HCT116 (cell line): Measurements from ENCODE around the gene NINJ1. TPM values are rescaled to one million over a fixed set of nuclear protein-coding genes. Genes with fewer than 3 reads are reported as not detected.
"Not testable (repeated sequence)": the region's sequence is repeated elsewhere in the genome, so short reads cannot be mapped to it uniquely, and the experiment has no call there.

ENCODE experiments used
- ATAC-seq: fragments of 200-7000 bp; cut with Tn5 transposase; 2 replicates; pipeline ENCODE4 v1.9.1; 2020; ENCODE audit warnings: mild to moderate bottlenecking, moderate library complexity
- BruUV-seq: library from RNA; stranded (reverse); fragments of 400-500 nt; replicated peaks from 2 replicates; lab custom pipeline; 2021; lab: Mats Ljungman, UMichigan
- CTCF ChIA-PET: fragments of 300-600 bp; sonication (Branson Sonifier 250); formaldehyde crosslinking; loops from one replicate; lab custom pipeline; 2021; ENCODE audit warnings: antibody characterized with exemption; lab: Charles Lee
- POLR2A ChIA-PET: fragments of 300-600, 350-600 bp; sonication (Branson Sonifier 250); formaldehyde crosslinking; loops from one replicate; lab custom pipeline; 2021; ENCODE audit warnings: antibody characterized with exemption; lab: Charles Lee
- RAD21 ChIA-PET, 2 experiments: fragments of 300-600 bp; sonication (Branson Sonifier 250); formaldehyde crosslinking; loops; one replicate each; lab custom pipeline; 2023; ENCODE audit warnings: low total read pairs in 2 of 2; ENCODE audit not compliant: uncharacterized antibody in 2 of 2, unreplicated experiment in 2 of 2, low non-redundant PET in 1 of 2; lab: Charles Lee
- DNase-seq: peaks from one replicate; pipeline ENCODE4 v3.0.0-alpha.2; 2010; ENCODE audit warnings: low read depth, low spot score
- H2AFZ ChIP-seq: fragments of 200-600 bp; shearing (Covaris generic), sonication (generic); 2 replicates; pipeline ENCODE4 v1.6.1; 2017; ENCODE audit warnings: low read depth, mixed run types, mixed read lengths, antibody characterized with exemption, low read length; ENCODE audit not compliant: poor library complexity, severe bottlenecking
- H3K27ac ChIP-seq: 2 replicates; pipeline ENCODE4 v1.5.1; 2012; ENCODE audit warnings: low read depth, low read length
- H3K27me3 ChIP-seq: fragments of 200-600 bp; sonication (generic); 2 replicates; pipeline ENCODE4 v1.6.1; 2016; ENCODE audit warnings: mixed run types, low read length, mixed read lengths; ENCODE audit not compliant: insufficient read depth
- H3K36me3 ChIP-seq, 2 experiments: fragments of 200-500 bp in 1 of 2; fragments of 200-600 bp in 1 of 2; sonication (Bioruptor generic) in 1 of 2; sonication (generic) in 1 of 2; 2 replicates each; pipeline versions ENCODE4 v1.5.1 to v1.6.1; 2014 to 2016; ENCODE audit warnings: low read length in 2 of 2, inconsistent platforms in 1 of 2, mixed read lengths in 1 of 2, mixed run types in 1 of 2; ENCODE audit not compliant: insufficient read depth in 2 of 2, control insufficient read depth in 1 of 2
- H3K4me1 ChIP-seq, 2 experiments: fragments of 200-600 bp in 1 of 2; sonication (generic) in 1 of 2; 2 replicates each; pipeline versions ENCODE4 v1.5.1 to v1.6.1; 2012 to 2017; ENCODE audit warnings: low read length in 2 of 2, inconsistent platforms in 1 of 2, mild to moderate bottlenecking in 1 of 2, mixed read lengths in 1 of 2, mixed run types in 1 of 2, moderate library complexity in 1 of 2; ENCODE audit not compliant: insufficient read depth in 2 of 2, control insufficient read depth in 1 of 2
- H3K4me2 ChIP-seq: fragments of 200-600 bp; sonication (generic); 2 replicates; pipeline ENCODE4 v1.6.1; 2017; ENCODE audit warnings: mixed run types, low read length, mixed read lengths
- H3K4me3 ChIP-seq, 2 experiments: fragments of 200-600 bp in 1 of 2; sonication (generic) in 1 of 2; replicated peaks in 1 of 2; 2 replicates each; pipeline ENCODE4 v1.5.1; 2011 to 2016; ENCODE audit warnings: low read length in 2 of 2, control low read depth in 1 of 2, low read depth in 1 of 2, mild to moderate bottlenecking in 1 of 2, mixed read lengths in 1 of 2, mixed run types in 1 of 2
- H3K79me2 ChIP-seq: fragments of 200-600 bp; sonication (generic); 2 replicates; pipeline ENCODE4 v1.6.1; 2017; ENCODE audit warnings: mild to moderate bottlenecking, mixed run types, low read length, moderate library complexity, mixed read lengths; ENCODE audit not compliant: insufficient read depth
- H3K9ac ChIP-seq: fragments of 200-600 bp; sonication (generic); 2 replicates; pipeline ENCODE4 v1.6.1; 2016; ENCODE audit warnings: low read length, mixed read lengths
- H3K9me2 ChIP-seq: fragments of 200-600 bp; sonication (generic), shearing (Covaris generic); 2 replicates; pipeline ENCODE4 v1.6.1; 2017; ENCODE audit warnings: mixed run types, mild to moderate bottlenecking, moderate library complexity; ENCODE audit not compliant: insufficient read depth
- H3K9me3 ChIP-seq, 2 experiments: fragments of 200-500 bp in 1 of 2; fragments of 200-600 bp in 1 of 2; sonication (Bioruptor generic) in 1 of 2; sonication (generic) in 1 of 2; 2 replicates each; pipeline ENCODE4 v1.6.1; 2014 to 2017; ENCODE audit warnings: low read length in 2 of 2, mixed read lengths in 2 of 2, inconsistent platforms in 1 of 2, low read depth in 1 of 2, mild to moderate bottlenecking in 1 of 2, mixed run types in 1 of 2, moderate library complexity in 1 of 2; ENCODE audit not compliant: control insufficient read depth in 1 of 2, insufficient read depth in 1 of 2
- H4K20me1 ChIP-seq: fragments of 200-600 bp; sonication (generic), shearing (Covaris generic); 2 replicates; pipeline ENCODE4 v1.6.1; 2017; ENCODE audit warnings: mixed run types, mild to moderate bottlenecking, moderate library complexity; ENCODE audit not compliant: insufficient read depth
- EZH2phosphoT487 ChIP-seq: fragments of 200-600 bp; IDR thresholded peaks from 2 replicates; pipeline ENCODE4 v1.6.1; 2018; ENCODE audit warnings: antibody characterized with exemption, borderline replicate concordance
- JUND ChIP-seq: IDR thresholded peaks from 2 replicates; pipeline ENCODE4 v1.6.1; 2012
- intact Hi-C: fragments of 100-400 bp; cut with micrococcal nuclease; formaldehyde crosslinking; loops from 2 replicates; pipeline ENCODE4 v1.10.0; 2022
- total RNA-seq: library from RNA; stranded (reverse); gene quantifications from one replicate; pipeline ENCODE4 v1.2.1, GENCODE V29; 2021; ENCODE audit not compliant: unreplicated experiment

Gene NINJ1
- total RNA-seq, 1 experiment from 2014 or later, result 34.4 TPM

- Histone ChIP-seq H3K4me2 (no peak overlapping the region), H4K20me1 (no peaks in the 10 kb centered on the region), H3K4me3 (no peak overlapping the region), H3K27me3 (no peaks in the 10 kb centered on the region), H2AFZ (no peak overlapping the region), H3K9me3 (peaks cover 0 to 6% of the 10 kb centered on the region in 2 experiments; a peak in 1 of 4 replicates), H3K4me1 (peaks cover 8 to 11% of the 10 kb centered on the region in 2 experiments), H3K79me2 (no peaks in the 10 kb centered on the region), H3K9me2 (no peaks in the 10 kb centered on the region), H3K27ac (no peak overlapping the region), H3K36me3 (no peaks in the 10 kb centered on the region), H3K9ac (no peak overlapping the region)
- ATAC-seq (no peak), DNase-seq (no peak)
- intact Hi-C loops, result no loop called here
- ChIA-PET RAD21 (no interaction called here), POLR2A (no interaction called here), CTCF (no interaction called here)
- BruUV-seq, result no TSS peak
- TF ChIP-seq JUND (no peak), EZH2phosphoT487 (no peak)
Measured at GRCh38 chr9:93147632-93148031, 13.6 kb upstream of the NINJ1 start.

GRCh38 chr9:93146696-93147095, 12.6 kb upstream of the NINJ1 start:
- CTCF ChIA-PET, result interaction anchor here (1.0 kb wide), 1 partner anchor 8 kb away, joined by 3 read pairs; no protein-coding TSS in a partner anchor
- not testable (repeated sequence) for ATAC-seq

More at GRCh38 chr9:93146696-93147095, 12.6 kb upstream of the NINJ1 start:
- H3K79me2 ChIP-seq, RAD21 ChIA-PET, H4K20me1 ChIP-seq, intact Hi-C loops, H3K27me3 ChIP-seq, H3K9me2 ChIP-seq, BruUV-seq, H3K4me2 ChIP-seq, H3K9ac ChIP-seq, H2AFZ ChIP-seq, DNase-seq, H3K36me3 ChIP-seq, H3K4me3 ChIP-seq, H3K27ac ChIP-seq, POLR2A ChIA-PET, H3K9me3 ChIP-seq: not testable (repeated sequence)
- peaks cover 8 to 11% of the 10 kb centered on the region in 2 experiments for H3K4me1 ChIP-seq
